Panc1 (cell line): ENCODE data around the gene ADISSP.

Experiments used
- POLR2AphosphoS5 ChIP-seq: IDR thresholded peaks from 2 replicates; pipeline ENCODE4 v1.6.1; 2012; ENCODE audit warnings: mild to moderate bottlenecking, low read depth, low read length, moderate library complexity
- SIN3A ChIP-seq: IDR thresholded peaks from 2 replicates; pipeline ENCODE4 v1.6.1; 2012; ENCODE audit warnings: low read depth, mild to moderate bottlenecking, low read length, moderate library complexity, borderline replicate concordance; ENCODE audit not compliant: insufficient read depth
- TCF7L2 ChIP-seq: IDR thresholded peaks from 2 replicates; pipeline ENCODE4 v1.6.1; 2011; ENCODE audit warnings: mild to moderate bottlenecking, low read depth, low read length, inconsistent platforms
- TF ChIP-seq, protein P1 (sequence below): fragments of 450-650 bp; IDR thresholded peaks from 2 replicates; pipeline ENCODE4 v1.5.1; 2017; ENCODE audit warnings: mild to moderate bottlenecking
- TF ChIP-seq, protein P2 (sequence below), 2 experiments: IDR thresholded peaks; 2 replicates each; pipeline ENCODE4 v1.6.1; 2011 to 2012; ENCODE audit warnings: low read depth in 2 of 2, control low read depth in 1 of 2, low read length in 1 of 2, mild to moderate bottlenecking in 1 of 2, moderate library complexity in 1 of 2; ENCODE audit not compliant: insufficient read depth in 1 of 2

DNA sequence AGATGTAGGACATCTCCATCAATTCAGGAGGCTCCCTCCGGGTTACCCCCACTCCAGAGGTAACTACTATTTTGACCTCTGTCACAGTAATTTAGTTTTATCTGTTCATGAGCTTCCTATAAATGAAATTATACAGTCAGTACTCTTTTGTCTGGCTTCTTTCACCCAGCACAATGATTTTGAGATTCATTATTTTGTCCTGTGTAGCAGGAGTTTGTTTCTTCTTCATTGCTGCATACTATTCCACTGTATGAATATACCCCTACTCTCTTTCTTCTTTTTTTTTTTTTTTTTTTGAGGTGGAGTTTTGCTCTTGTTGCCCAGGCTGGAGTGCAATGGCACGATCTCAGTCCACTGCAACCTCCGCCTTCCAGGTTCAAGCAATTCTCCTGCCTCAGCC, 41.0 kb upstream of the ADISSP start:
- TF ChIP-seq POLR2AphosphoS5 (no peak), SIN3A (no peak), TCF7L2 (no peak)
- TF ChIP-seq, protein P1, sequence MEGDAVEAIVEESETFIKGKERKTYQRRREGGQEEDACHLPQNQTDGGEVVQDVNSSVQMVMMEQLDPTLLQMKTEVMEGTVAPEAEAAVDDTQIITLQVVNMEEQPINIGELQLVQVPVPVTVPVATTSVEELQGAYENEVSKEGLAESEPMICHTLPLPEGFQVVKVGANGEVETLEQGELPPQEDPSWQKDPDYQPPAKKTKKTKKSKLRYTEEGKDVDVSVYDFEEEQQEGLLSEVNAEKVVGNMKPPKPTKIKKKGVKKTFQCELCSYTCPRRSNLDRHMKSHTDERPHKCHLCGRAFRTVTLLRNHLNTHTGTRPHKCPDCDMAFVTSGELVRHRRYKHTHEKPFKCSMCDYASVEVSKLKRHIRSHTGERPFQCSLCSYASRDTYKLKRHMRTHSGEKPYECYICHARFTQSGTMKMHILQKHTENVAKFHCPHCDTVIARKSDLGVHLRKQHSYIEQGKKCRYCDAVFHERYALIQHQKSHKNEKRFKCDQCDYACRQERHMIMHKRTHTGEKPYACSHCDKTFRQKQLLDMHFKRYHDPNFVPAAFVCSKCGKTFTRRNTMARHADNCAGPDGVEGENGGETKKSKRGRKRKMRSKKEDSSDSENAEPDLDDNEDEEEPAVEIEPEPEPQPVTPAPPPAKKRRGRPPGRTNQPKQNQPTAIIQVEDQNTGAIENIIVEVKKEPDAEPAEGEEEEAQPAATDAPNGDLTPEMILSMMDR: no peak
- TF ChIP-seq, protein P2, sequence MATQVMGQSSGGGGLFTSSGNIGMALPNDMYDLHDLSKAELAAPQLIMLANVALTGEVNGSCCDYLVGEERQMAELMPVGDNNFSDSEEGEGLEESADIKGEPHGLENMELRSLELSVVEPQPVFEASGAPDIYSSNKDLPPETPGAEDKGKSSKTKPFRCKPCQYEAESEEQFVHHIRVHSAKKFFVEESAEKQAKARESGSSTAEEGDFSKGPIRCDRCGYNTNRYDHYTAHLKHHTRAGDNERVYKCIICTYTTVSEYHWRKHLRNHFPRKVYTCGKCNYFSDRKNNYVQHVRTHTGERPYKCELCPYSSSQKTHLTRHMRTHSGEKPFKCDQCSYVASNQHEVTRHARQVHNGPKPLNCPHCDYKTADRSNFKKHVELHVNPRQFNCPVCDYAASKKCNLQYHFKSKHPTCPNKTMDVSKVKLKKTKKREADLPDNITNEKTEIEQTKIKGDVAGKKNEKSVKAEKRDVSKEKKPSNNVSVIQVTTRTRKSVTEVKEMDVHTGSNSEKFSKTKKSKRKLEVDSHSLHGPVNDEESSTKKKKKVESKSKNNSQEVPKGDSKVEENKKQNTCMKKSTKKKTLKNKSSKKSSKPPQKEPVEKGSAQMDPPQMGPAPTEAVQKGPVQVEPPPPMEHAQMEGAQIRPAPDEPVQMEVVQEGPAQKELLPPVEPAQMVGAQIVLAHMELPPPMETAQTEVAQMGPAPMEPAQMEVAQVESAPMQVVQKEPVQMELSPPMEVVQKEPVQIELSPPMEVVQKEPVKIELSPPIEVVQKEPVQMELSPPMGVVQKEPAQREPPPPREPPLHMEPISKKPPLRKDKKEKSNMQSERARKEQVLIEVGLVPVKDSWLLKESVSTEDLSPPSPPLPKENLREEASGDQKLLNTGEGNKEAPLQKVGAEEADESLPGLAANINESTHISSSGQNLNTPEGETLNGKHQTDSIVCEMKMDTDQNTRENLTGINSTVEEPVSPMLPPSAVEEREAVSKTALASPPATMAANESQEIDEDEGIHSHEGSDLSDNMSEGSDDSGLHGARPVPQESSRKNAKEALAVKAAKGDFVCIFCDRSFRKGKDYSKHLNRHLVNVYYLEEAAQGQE (IDR thresholded peaks at IDR 0.05; ENCODE audit: insufficient read depth in 1 of 2, low read depth in 2 of 2, low read length in 1 of 2): no peak
